Measurements from ENCODE around the gene STX8. TPM values are rescaled to one million over a fixed set of nuclear protein-coding genes. Genes with fewer than 3 reads are reported as not detected.
"Not testable (repeated sequence)": the region's sequence is repeated elsewhere in the genome, so short reads cannot be mapped to it uniquely, and the experiment has no call there.

The STX8 gene
- polyA plus RNA-seq, 3 donors from 2014 or later = 249 to 381 (median 263) TPM

GRCh38 chr17:9350080-9350479 lies 225.5 kb downstream of the STX8 start:
- Mint-ChIP-seq H3K27ac (no peak overlapping the region), H3K9me3 (peaks cover 0 to 2% (median 0%) of the 10 kb centered on the region in 6 donors), H3K4me1 (peaks cover 28 to 41% of the 10 kb centered on the region in 2 donors), H3K27me3 (ENCODE audit: low read depth in 3 of 3) (peaks cover 0 to 4% (median 2%) of the 10 kb centered on the region in 3 donors), H3K4me3 (no peak overlapping the region), H3K36me3 (no peaks in the 10 kb centered on the region)
- DNase-seq = no peak

DNA sequence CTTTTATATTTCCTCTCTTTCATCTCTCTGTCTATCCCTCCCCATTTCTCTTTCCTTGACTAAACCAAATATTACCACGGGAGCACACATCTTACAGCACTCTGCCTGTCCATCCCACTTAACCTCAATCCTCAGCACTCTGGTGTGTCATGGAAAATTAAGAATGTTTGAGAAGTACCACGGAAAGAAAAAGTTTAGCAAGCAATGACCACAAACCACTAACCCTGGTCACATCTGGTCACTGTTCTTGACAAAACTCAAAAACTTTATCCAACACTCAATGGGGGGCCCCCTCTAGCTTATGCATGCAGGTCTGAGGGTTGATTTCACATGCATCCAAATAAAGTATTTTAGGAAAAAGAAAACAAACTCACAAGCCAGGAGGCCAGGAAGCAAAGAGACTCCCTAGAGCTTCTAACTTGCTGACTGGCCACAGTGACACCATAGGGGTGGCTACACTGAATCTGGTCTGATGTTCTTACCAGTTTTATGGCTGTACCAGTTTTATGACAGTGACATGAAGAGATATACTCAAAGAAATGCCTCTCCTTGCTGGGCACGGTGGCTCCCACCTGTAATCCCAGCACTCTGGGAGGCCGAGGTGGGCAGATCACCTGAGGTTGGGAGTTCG lies 229.2 kb downstream of the STX8 start:
- peak overlapping the region; percentile 16 to 78 (median 53) for H3K4me3 Mint-ChIP-seq

GRCh38 chr17:9343516-9343915 lies 232.1 kb downstream of the STX8 start:
- peaks cover 30 to 40% of the 10 kb centered on the region in 2 donors for H3K4me1 Mint-ChIP-seq
- DNase-seq = no peak
- no peaks in the 10 kb centered on the region for H3K9me3 Mint-ChIP-seq
- peaks cover 0 to 3% (median 0%) of the 10 kb centered on the region in 3 donors for H3K36me3 Mint-ChIP-seq
- no peak overlapping the region for H3K4me3 Mint-ChIP-seq
- H3K27me3 Mint-ChIP-seq (ENCODE audit: low read depth in 3 of 3) = peaks cover 0 to 7% (median 2%) of the 10 kb centered on the region in 3 donors
- H3K27ac Mint-ChIP-seq = peak overlapping the region in 2 of 6 donors; percentile 36 to 54

More for the DNA sequence above, 229.2 kb downstream of the STX8 start:
- Mint-ChIP-seq H3K36me3 (no peaks in the 10 kb centered on the region), H3K27ac (peak overlapping the region in 4 of 6 donors; percentile 26 to 68 (median 54)), H3K4me1 (peaks cover 36 to 53% of the 10 kb centered on the region in 2 donors), H3K9me3 (no peaks in the 10 kb centered on the region), H3K27me3 (ENCODE audit: low read depth in 3 of 3) (peaks cover 0 to 7% (median 2%) of the 10 kb centered on the region in 3 donors)
- peak; percentile 2 to 21 (median 20) for DNase-seq

DNA sequence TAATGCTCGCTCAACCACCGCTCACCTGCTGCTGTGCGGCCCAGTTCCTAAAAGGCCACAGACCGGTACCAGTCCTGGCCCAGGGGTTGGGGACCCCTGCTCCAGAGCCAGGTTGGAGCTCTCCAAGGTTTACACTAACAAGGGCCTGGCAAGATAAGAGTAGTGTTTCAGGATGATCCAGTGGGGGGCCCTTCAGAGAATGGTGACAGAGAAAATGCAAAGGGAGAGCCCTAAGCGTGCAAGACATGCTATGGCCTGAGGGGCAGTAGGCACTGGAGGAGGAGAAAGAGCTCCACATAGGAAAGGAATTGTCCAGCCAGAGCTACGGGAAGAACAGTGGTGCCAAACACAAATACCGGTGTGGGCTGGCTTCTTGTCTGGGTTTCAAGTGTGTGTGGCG lies 233.4 kb downstream of the STX8 start:
- H3K27me3 Mint-ChIP-seq (ENCODE audit: low read depth in 3 of 3) = peaks cover 0 to 7% (median 2%) of the 10 kb centered on the region in 3 donors
- peaks cover 0 to 5% (median 3%) of the 10 kb centered on the region in 3 donors for H3K36me3 Mint-ChIP-seq
- H3K4me3 Mint-ChIP-seq = no peak overlapping the region
- H3K9me3 Mint-ChIP-seq = no peaks in the 10 kb centered on the region
- H3K27ac Mint-ChIP-seq = peak overlapping the region in 1 of 6 donors; percentile 17
- peaks cover 24 to 27% of the 10 kb centered on the region in 2 donors for H3K4me1 Mint-ChIP-seq
- no peak for DNase-seq

GRCh38 chr17:9339958-9340357 lies 235.7 kb downstream of the STX8 start:
- DNase-seq = no peak
- Mint-ChIP-seq H3K27ac (no peak overlapping the region), H3K4me3 (no peak overlapping the region)

DNA sequence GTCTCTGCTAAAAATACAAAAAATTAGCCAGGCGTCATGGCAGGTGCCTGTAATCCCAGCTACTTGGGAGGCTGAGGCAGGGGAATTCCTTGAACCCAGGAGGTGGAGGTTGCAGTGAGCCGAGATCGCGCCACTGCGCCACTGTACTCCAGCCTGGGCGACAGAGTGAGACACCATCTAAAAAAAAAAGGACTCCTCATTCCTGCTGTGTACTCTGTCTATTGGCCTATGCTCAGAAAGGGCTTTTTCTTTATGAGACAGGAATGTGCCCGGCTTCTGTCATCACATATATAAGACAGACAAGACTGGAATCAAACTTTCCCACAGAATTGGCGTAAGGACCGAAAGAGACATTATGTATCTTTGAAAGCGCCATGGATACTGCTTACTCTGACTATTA lies 236.1 kb downstream of the STX8 start:
- not testable (repeated sequence) for H3K27me3 Mint-ChIP-seq (ENCODE audit: low read depth in 3 of 3); H3K4me3 Mint-ChIP-seq; H3K27ac Mint-ChIP-seq; H3K4me1 Mint-ChIP-seq; DNase-seq
- Mint-ChIP-seq H3K36me3 (peaks cover 14 to 20% (median 17%) of the 10 kb centered on the region in 3 donors), H3K9me3 (peaks cover 6 to 16% (median 14%) of the 10 kb centered on the region in 6 donors)

More at GRCh38 chr17:9339958-9340357, 235.7 kb downstream of the STX8 start:
- Mint-ChIP-seq H3K4me1 (peaks cover 11% of the 10 kb centered on the region in 2 donors), H3K9me3 (peaks cover 2 to 11% (median 9%) of the 10 kb centered on the region in 6 donors), H3K36me3 (peaks cover 9 to 15% (median 12%) of the 10 kb centered on the region in 3 donors), H3K27me3 (ENCODE audit: low read depth in 3 of 3) (peaks cover 0 to 6% (median 0%) of the 10 kb centered on the region in 3 donors)

DNA sequence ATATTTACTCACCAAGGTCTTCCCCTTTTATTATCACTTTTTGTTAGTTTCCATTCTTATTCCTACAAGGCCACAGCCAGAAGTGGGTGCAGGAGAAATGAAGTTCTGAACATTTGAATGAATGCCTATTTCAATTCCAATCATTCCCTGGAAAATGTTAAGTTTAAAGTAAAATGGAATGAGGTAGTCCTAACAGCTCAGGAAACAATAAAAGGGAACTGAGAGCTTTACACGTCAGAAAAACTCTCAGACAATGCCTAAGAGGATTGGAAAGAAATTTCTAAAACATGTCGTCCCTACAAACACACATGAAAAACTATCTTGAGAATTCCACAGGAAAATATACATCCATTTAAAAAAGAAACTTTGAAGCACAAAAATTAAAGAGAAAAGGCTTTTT lies 238.8 kb downstream of the STX8 start:
- H3K9me3 Mint-ChIP-seq = peaks cover 10 to 20% (median 16%) of the 10 kb centered on the region in 6 donors
- no peak overlapping the region for H3K4me3 Mint-ChIP-seq
- peaks cover 0 to 6% of the 10 kb centered on the region in 2 donors for H3K4me1 Mint-ChIP-seq
- no peak overlapping the region for H3K27ac Mint-ChIP-seq
- peaks cover 0 to 7% (median 0%) of the 10 kb centered on the region in 3 donors for H3K27me3 Mint-ChIP-seq (ENCODE audit: low read depth in 3 of 3)
- no peak for DNase-seq
- peaks cover 16 to 21% (median 21%) of the 10 kb centered on the region in 3 donors for H3K36me3 Mint-ChIP-seq

- H3K4me3 Mint-ChIP-seq = no peak overlapping the region
- H3K27me3 Mint-ChIP-seq (ENCODE audit: low read depth in 3 of 3) = peaks cover 0 to 7% (median 0%) of the 10 kb centered on the region in 3 donors
- H3K36me3 Mint-ChIP-seq = peaks cover 16 to 21% (median 21%) of the 10 kb centered on the region in 3 donors
- H3K9me3 Mint-ChIP-seq = peaks cover 10 to 20% (median 16%) of the 10 kb centered on the region in 6 donors
- H3K27ac Mint-ChIP-seq = no peak overlapping the region
- peaks cover 0 to 7% of the 10 kb centered on the region in 2 donors for H3K4me1 Mint-ChIP-seq
- DNase-seq = no peak
Measured at GRCh38 chr17:9334536-9335446, 240.8 kb downstream of the STX8 start.

- Mint-ChIP-seq H3K27me3 (ENCODE audit: low read depth in 3 of 3) (peaks cover 0 to 7% (median 0%) of the 10 kb centered on the region in 3 donors), H3K27ac (no peak overlapping the region), H3K4me3 (no peak overlapping the region), H3K9me3 (peaks cover 10 to 20% (median 16%) of the 10 kb centered on the region in 6 donors), H3K36me3 (peaks cover 16 to 19% (median 16%) of the 10 kb centered on the region in 3 donors), H3K4me1 (peaks cover 0 to 13% of the 10 kb centered on the region in 2 donors)
- DNase-seq = no peak
Measured at GRCh38 chr17:9332132-9332494, 243.5 kb downstream of the STX8 start.

- peaks cover 16 to 19% (median 16%) of the 10 kb centered on the region in 3 donors for H3K36me3 Mint-ChIP-seq
- no peak overlapping the region for H3K27ac Mint-ChIP-seq
- no peak overlapping the region for H3K4me3 Mint-ChIP-seq
- H3K27me3 Mint-ChIP-seq (ENCODE audit: low read depth in 3 of 3) = peaks cover 0 to 8% (median 0%) of the 10 kb centered on the region in 3 donors
- no peak for DNase-seq
- H3K9me3 Mint-ChIP-seq = peaks cover 9 to 20% (median 16%) of the 10 kb centered on the region in 6 donors
- peaks cover 2 to 13% of the 10 kb centered on the region in 2 donors for H3K4me1 Mint-ChIP-seq
Measured at GRCh38 chr17:9331279-9332131, 244.1 kb downstream of the STX8 start.

DNA sequence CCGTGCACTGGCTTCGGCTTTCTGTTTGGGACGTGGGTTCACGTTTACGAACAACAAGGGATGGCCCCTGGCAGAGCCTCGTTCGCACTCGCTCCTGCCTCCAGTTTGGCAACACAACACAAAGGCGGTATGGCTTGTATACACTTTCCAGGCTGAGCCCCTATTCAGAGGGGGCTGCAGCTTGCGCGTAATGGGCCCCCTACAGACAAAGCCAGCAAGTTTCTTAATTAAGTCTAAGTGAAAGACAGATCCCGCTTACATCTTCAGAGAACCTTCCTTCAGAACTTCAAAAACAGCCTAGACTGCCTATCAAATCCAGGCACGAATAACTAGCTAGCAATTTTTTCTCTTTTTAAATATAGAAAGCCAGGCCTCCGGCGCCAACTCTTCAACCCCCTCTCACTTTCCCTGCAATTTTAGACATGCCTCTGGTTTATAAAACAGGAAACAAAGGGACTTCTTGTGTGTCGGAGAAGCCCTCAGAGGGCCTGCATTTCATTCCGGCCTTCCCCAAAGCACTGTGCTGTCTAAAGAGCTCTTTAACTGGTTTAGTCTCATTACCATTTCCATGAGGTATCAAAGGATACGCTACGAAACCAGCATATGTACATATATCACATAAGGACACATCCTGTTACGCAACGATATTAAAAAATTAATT lies 244.9 kb downstream of the STX8 start:
- peaks cover 3 to 13% of the 10 kb centered on the region in 2 donors for H3K4me1 Mint-ChIP-seq

DNA sequence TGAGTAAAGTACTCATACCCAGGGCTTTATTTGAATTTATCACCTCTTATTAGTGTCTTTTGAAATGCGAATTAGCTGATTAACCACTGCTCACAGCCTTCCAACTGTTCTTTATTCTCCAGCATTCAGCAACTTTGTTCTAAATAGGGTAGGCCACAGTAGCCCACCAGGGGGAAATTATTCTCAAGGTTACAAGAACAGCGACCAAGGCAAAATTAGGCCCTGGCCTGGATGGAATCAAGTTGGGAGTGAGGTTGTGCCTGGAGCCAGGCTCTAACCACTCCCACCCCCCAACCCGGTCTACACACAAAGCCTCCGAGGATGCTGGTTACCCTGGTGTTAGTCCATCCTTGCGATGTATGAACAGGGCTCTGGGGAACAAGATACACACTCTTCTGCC lies 245.5 kb downstream of the STX8 start:
- Mint-ChIP-seq H3K27ac (no peak overlapping the region), H3K9me3 (peaks cover 8 to 11% (median 9%) of the 10 kb centered on the region in 6 donors), H3K4me3 (no peak overlapping the region), H3K4me1 (peaks cover 3 to 13% of the 10 kb centered on the region in 2 donors), H3K36me3 (peaks cover 8 to 12% (median 11%) of the 10 kb centered on the region in 3 donors), H3K27me3 (ENCODE audit: low read depth in 3 of 3) (peaks cover 0 to 5% (median 0%) of the 10 kb centered on the region in 3 donors)
- no peak for DNase-seq

More for the DNA sequence above, 244.9 kb downstream of the STX8 start:
- peaks cover 0 to 7% (median 0%) of the 10 kb centered on the region in 3 donors for H3K27me3 Mint-ChIP-seq (ENCODE audit: low read depth in 3 of 3)
- peaks cover 14 to 18% (median 16%) of the 10 kb centered on the region in 3 donors for H3K36me3 Mint-ChIP-seq
- H3K27ac Mint-ChIP-seq = no peak overlapping the region
- peaks cover 8 to 17% (median 13%) of the 10 kb centered on the region in 6 donors for H3K9me3 Mint-ChIP-seq
- no peak overlapping the region for H3K4me3 Mint-ChIP-seq
- DNase-seq = no peak

Data from immature natural killer cell (primary cell).